ENCODE results near the gene MIPOL1. TPM values are rescaled to one million over a fixed set of nuclear protein-coding genes. Genes with fewer than 3 reads are reported as not detected.
A peak's percentile ranks its signal among the peaks of the same experiment; 100 is the strongest.

MIPOL1 gene
- total and polyA plus RNA-seq, 2 of the 13 experiments (the other 11 are each of a cell fraction or from before 2014, with no cell fraction given) = 8.6 to 34.2 TPM

DNA sequence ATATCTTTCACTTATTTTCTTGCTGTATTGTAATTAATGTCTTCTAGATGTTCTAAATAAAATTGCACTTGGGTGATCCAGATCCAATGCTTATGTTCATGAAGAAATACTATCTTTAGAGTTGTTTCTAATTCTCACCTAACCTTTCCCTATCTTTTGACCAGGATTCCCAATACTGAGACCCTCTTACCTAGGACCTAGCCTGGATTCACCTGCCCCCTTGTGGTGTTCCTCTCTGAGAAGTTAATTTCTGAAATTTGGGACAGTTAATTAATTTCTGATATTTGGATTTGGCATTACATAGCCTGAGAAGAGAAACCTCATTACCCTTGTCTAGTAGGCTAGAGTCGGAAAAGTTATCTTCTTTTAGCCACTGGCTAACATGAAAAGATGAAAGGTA, 367.8 kb downstream of the MIPOL1 start:
- ChIA-PET POLR2A (no interaction called here), CTCF (ENCODE audit: low intra/inter-chr PET ratio, low total read pairs) (interaction anchor here (1.1 to 4.7 kb wide), 7 partner anchors 29 to 335 kb away, joined by 4 to 77 read pairs (median 7); partner anchors contain the start of gene FOXA1)
- ATAC-seq (peak; percentile 76), DNase-seq (ENCODE audit: low spot score) (peak; percentile 70), FAIRE-seq (no peak)
- H3K4me3 ChIP-seq (replicated peaks in 1 of 3; ENCODE audit: insufficient read depth in 1 of 3, low read depth in 2 of 3, low read length in 3 of 3) = no peak overlapping the region
- H3K9ac ChIP-seq (ENCODE audit: insufficient read depth, low read depth, low read length) = no peak overlapping the region
- no peaks in the 10 kb centered on the region for H3K36me3 ChIP-seq (replicated peaks in 1 of 2; ENCODE audit: control insufficient read depth in 1 of 2, insufficient read depth in 2 of 2, low read length in 2 of 2)
- H3K4me1 ChIP-seq (ENCODE audit: insufficient read depth, low read length) = peaks cover 20% of the 10 kb centered on the region
- H3K79me2 ChIP-seq (ENCODE audit: insufficient read depth, low read length) = no peaks in the 10 kb centered on the region
- H3K27me3 ChIP-seq (ENCODE audit: control insufficient read depth in 1 of 2, insufficient read depth in 2 of 2, low read length in 2 of 2) = no peaks in the 10 kb centered on the region
- WGBS (ENCODE audit: low lambda C conversion rate) = 87% methylated on average over 1 of the region's 1 CpG
- no peak overlapping the region for H3K27ac ChIP-seq (ENCODE audit: extremely low read length, insufficient read depth, low read length)
- in situ Hi-C loops (cut with HindIII; ENCODE audit: extremely low pct_ligation_motif_present, low pct_unique_long_range_greater_than_20kb) = loop anchor here (5.0 kb wide), 1 partner anchor 313 kb away; no protein-coding TSS in a partner anchor
- H4K20me1 ChIP-seq (ENCODE audit: insufficient read depth, low read length) = no peaks in the 10 kb centered on the region
- no peaks in the 10 kb centered on the region for H3K9me3 ChIP-seq (ENCODE audit: low read length)
- no TSS peak for BruUV-seq (replicated peaks)
- H3K4me2 ChIP-seq (ENCODE audit: low read depth, low read length) = no peak overlapping the region
- intact Hi-C loops (cut with micrococcal nuclease; ENCODE audit: unreplicated experiment) = loop anchor here (1.0 to 5.0 kb wide), 5 partner anchors 29 to 319 kb away; no protein-coding TSS in a partner anchor
- no peak overlapping the region for H2AFZ ChIP-seq (ENCODE audit: low read length)
- TF ChIP-seq, protein P1, sequence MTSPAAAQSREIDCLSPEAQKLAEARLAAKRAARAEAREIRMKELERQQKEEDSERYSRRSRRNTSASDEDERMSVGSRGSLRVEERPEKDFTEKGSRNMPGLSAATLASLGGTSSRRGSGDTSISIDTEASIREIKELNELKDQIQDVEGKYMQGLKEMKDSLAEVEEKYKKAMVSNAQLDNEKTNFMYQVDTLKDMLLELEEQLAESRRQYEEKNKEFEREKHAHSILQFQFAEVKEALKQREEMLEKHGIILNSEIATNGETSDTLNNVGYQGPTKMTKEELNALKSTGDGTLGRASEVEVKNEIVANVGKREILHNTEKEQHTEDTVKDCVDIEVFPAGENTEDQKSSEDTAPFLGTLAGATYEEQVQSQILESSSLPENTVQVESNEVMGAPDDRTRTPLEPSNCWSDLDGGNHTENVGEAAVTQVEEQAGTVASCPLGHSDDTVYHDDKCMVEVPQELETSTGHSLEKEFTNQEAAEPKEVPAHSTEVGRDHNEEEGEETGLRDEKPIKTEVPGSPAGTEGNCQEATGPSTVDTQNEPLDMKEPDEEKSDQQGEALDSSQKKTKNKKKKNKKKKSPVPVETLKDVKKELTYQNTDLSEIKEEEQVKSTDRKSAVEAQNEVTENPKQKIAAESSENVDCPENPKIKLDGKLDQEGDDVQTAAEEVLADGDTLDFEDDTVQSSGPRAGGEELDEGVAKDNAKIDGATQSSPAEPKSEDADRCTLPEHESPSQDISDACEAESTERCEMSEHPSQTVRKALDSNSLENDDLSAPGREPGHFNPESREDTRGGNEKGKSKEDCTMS (CRISPR knock-in tag; conservative IDR thresholded peaks at IDR 0.05) = 0 out of 2 replicates have a peak, but pooled peaks have one; percentile 79
- TF ChIP-seq ZNF556 (CRISPR knock-in tag; IDR thresholded peaks at IDR 0.05; ENCODE audit: borderline replicate concordance) = no peak
- TF ChIP-seq, protein P2, sequence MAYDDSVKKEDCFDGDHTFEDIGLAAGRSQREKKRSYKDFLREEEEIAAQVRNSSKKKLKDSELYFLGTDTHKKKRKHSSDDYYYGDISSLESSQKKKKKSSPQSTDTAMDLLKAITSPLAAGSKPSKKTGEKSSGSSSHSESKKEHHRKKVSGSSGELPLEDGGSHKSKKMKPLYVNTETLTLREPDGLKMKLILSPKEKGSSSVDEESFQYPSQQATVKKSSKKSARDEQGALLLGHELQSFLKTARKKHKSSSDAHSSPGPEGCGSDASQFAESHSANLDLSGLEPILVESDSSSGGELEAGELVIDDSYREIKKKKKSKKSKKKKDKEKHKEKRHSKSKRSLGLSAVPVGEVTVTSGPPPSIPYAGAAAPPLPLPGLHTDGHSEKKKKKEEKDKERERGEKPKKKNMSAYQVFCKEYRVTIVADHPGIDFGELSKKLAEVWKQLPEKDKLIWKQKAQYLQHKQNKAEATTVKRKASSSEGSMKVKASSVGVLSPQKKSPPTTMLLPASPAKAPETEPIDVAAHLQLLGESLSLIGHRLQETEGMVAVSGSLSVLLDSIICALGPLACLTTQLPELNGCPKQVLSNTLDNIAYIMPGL (CRISPR knock-in tag; IDR thresholded peaks at IDR 0.05; ENCODE audit: borderline replicate concordance in 1 of 2, low read depth in 1 of 2) = peak in 1 of 2 experiments; percentile 56; a peak in 1 of 4 replicates
- peak; percentile 95 for TF ChIP-seq SMC3 (IDR thresholded peaks at IDR 0.05; ENCODE audit: low read length)
- no peak for TF ChIP-seq ZNF180 (CRISPR knock-in tag; IDR thresholded peaks at IDR 0.05; ENCODE audit: borderline replicate concordance, low read depth)
- peak; percentile 48; the same call in 1 of the 2 replicates for TF ChIP-seq KLF12 (CRISPR knock-in tag; IDR thresholded peaks at IDR 0.05; ENCODE audit: borderline replicate concordance)
- TF ChIP-seq ZMYM4 (CRISPR knock-in tag; IDR thresholded peaks at IDR 0.05) = peak; percentile 76; the same call in 1 of the 2 replicates
- TF ChIP-seq, protein P3, sequence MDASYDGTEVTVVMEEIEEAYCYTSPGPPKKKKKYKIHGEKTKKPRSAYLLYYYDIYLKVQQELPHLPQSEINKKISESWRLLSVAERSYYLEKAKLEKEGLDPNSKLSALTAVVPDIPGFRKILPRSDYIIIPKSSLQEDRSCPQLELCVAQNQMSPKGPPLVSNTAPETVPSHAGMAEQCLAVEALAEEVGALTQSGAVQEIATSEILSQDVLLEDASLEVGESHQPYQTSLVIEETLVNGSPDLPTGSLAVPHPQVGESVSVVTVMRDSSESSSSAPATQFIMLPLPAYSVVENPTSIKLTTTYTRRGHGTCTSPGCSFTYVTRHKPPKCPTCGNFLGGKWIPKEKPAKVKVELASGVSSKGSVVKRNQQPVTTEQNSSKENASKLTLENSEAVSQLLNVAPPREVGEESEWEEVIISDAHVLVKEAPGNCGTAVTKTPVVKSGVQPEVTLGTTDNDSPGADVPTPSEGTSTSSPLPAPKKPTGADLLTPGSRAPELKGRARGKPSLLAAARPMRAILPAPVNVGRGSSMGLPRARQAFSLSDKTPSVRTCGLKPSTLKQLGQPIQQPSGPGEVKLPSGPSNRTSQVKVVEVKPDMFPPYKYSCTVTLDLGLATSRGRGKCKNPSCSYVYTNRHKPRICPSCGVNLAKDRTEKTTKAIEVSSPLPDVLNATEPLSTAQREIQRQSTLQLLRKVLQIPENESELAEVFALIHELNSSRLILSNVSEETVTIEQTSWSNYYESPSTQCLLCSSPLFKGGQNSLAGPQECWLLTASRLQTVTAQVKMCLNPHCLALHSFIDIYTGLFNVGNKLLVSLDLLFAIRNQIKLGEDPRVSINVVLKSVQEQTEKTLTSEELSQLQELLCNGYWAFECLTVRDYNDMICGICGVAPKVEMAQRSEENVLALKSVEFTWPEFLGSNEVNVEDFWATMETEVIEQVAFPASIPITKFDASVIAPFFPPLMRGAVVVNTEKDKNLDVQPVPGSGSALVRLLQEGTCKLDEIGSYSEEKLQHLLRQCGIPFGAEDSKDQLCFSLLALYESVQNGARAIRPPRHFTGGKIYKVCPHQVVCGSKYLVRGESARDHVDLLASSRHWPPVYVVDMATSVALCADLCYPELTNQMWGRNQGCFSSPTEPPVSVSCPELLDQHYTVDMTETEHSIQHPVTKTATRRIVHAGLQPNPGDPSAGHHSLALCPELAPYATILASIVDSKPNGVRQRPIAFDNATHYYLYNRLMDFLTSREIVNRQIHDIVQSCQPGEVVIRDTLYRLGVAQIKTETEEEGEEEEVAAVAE (CRISPR knock-in tag; IDR thresholded peaks at IDR 0.05; ENCODE audit: borderline replicate concordance) = no peak
- TF ChIP-seq ZNF143 (CRISPR knock-in tag; IDR thresholded peaks at IDR 0.05) = no peak
- TF ChIP-seq, protein P4, sequence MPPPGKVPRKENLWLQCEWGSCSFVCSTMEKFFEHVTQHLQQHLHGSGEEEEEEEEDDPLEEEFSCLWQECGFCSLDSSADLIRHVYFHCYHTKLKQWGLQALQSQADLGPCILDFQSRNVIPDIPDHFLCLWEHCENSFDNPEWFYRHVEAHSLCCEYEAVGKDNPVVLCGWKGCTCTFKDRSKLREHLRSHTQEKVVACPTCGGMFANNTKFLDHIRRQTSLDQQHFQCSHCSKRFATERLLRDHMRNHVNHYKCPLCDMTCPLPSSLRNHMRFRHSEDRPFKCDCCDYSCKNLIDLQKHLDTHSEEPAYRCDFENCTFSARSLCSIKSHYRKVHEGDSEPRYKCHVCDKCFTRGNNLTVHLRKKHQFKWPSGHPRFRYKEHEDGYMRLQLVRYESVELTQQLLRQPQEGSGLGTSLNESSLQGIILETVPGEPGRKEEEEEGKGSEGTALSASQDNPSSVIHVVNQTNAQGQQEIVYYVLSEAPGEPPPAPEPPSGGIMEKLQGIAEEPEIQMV (CRISPR knock-in tag; IDR thresholded peaks at IDR 0.05; ENCODE audit: low read depth) = no peak
- no peak for TF ChIP-seq SOX6 (IDR thresholded peaks at IDR 0.05)
- TF ChIP-seq SOX6 (CRISPR knock-in tag; IDR thresholded peaks at IDR 0.05) = 0 out of 2 replicates have a peak, but pooled peaks have one; percentile 27
- TF ChIP-seq KAT8 (CRISPR knock-in tag; IDR thresholded peaks at IDR 0.05) = peak; percentile 56; the same call in 1 of the 2 replicates
